Measurements from ENCODE around the gene BCL3.
"Not testable (repeated sequence)": the region's sequence is repeated elsewhere in the genome, so short reads cannot be mapped to it uniquely, and the experiment has no call there.

Gene BCL3

DNA sequence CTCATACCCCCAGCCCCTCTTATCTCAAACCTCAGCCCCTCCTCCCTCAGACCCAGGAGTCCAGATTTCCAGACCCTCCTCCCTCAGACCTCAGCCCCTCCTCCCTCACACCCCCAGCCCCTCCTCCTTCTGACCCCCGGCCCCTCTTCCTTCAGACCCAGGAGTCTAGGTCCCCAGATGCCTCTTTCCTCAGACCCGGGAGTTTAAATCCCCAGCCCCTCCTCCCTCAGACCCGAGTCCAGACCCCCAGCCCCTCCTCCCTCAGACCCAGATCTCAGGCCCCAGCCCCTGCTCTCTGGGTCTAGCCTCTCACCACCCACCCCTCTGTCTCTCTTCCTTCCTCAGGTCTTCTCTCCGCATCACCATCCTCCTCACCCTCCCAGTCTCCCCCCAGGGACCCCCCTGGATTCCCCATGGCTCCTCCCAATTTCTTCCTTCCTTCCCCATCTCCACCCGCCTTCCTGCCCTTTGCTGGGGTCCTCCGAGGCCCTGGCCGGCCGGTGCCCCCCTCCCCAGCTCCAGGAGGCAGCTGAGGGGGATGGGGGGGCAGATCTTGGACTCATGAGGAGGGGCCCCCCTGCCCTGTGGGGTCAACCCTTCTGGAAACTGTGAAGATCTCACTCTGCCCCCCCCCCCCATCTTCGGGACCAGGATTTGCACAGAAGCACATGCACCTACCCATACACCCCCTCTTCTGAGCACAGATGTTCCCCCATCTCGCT, 10.7 kb downstream of the BCL3 start:
- no peak for DNase-seq (ENCODE audit: low read depth)

DNA sequence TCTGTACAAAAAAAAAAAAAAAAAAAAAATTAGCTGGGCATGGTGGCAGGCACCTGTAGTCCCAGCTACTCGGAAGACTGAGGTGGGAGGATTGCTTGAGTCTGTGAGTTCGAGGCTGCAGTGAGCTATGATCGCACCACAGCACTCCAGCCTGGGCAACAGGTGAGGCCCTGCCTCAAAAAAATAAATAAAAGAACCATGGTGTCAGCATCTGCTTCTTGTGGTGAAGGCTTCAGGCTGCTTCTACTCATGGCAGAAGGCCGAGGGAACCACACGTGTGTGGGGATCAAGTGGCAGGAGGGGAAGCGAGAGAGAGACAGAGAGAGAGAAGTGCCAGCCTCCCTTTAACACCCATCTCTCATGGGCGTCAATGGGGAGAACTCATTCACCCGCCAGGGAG, 13.5 kb downstream of the BCL3 start:
- DNase-seq (ENCODE audit: low read depth): no peak

- no peak for DNase-seq (ENCODE audit: low read depth)
Observed at GRCh38 chr19:44765033-44765948, 16.8 kb downstream of the BCL3 start.

- no peak for DNase-seq (ENCODE audit: low read depth)
Observed at GRCh38 chr19:44765949-44766335, 17.4 kb downstream of the BCL3 start.

- no peak for DNase-seq (ENCODE audit: low read depth)
Observed at GRCh38 chr19:44767295-44768180, 19.0 kb downstream of the BCL3 start.

- DNase-seq (ENCODE audit: low read depth): peak; percentile 97
Observed at GRCh38 chr19:44770550-44771257, 22.2 kb downstream of the BCL3 start.

GRCh38 chr19:44772144-44772543, 23.6 kb downstream of the BCL3 start:
- DNase-seq (ENCODE audit: low read depth): not testable (repeated sequence)

- DNase-seq (ENCODE audit: low read depth): no peak
Observed at GRCh38 chr19:44772959-44773358, 24.5 kb downstream of the BCL3 start.

GRCh38 chr19:44775676-44776240, 27.2 kb downstream of the BCL3 start:
- no peak for DNase-seq (ENCODE audit: low read depth)

- no peak for DNase-seq (ENCODE audit: low read depth)
Observed at GRCh38 chr19:44776402-44777096, 28.0 kb downstream of the BCL3 start.

DNA sequence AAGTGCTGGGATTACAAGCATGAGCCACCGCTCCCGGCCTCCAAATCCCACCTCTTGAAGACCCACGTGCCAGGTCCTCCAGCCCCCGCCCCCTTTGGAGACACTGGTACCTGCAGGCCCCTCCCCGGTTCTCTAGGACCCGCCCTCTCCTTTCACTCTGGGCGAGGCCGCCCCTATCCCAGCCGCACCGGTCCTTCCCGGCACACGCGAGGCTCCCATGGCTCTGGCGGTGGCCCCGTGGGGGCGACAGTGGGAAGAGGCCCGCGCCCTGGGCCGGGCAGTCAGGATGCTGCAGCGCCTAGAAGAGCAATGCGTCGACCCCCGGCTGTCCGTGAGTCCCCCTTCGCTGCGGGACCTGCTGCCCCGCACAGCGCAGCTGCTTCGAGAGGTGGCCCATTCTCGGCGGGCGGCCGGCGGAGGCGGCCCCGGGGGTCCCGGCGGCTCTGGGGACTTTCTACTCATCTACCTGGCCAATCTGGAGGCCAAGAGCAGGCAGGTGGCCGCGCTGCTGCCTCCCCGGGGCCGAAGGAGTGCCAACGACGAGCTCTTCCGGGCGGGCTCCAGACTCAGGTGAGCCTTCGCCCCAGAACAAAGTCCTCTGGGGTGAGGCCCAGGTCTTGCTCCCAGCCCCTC, 29.3 kb downstream of the BCL3 start, which contains the start of gene CBLC:
TSS of gene CBLC (plus strand) at position 176 of the 633 bp plus-strand sequence. CDS start at position 218, 42 bp downstream.
- no peak for DNase-seq (ENCODE audit: low read depth)

DNA sequence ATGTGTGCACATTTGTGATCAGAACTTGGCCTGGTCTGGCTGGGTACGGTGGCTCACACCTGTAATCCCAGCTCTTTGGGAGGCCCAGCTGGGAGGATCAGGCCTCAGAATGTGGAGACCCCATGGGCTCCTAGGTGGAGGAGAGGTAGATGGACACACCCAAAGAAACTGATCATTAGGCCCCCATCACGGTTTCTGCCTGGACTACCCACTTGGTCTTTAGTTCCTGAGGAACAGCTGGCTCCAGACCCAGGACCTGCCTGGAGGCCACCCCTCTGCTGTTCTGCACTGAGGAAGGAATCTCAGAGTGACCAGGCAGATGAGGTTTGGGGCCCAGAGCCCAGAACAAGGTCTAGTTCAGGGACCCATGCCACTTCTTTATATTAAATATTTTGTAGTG, 30.6 kb downstream of the BCL3 start:
- no peak for DNase-seq (ENCODE audit: low read depth)

GRCh38 chr19:44781694-44782093, 33.2 kb downstream of the BCL3 start:
- DNase-seq (ENCODE audit: low read depth): not testable (repeated sequence)

DNA sequence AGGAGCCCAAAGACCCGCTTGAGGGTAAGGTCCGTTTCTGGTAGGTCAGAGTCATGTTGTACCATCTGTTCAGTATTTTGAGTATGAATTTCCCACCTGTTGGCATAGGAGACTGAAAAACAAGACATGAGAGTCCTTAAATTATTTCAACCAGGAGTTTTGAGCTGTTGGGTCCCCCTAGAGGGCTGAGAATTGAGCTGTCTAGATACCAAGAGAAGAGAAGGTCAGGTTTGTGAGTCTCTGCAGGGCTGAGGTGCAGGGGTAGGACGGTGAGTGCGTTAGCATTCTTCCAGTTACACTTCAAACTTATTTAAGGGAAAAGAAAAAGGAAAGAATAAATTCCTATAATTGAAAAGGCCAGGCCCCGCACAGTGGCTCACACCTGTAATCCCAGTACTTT, 34.2 kb downstream of the BCL3 start:
- DNase-seq (ENCODE audit: low read depth): no peak

- no peak for DNase-seq (ENCODE audit: low read depth)
Observed at GRCh38 chr19:44783545-44783944, 35.0 kb downstream of the BCL3 start.

GRCh38 chr19:44785271-44785670, 36.8 kb downstream of the BCL3 start:
- DNase-seq (ENCODE audit: low read depth): no peak

DNA sequence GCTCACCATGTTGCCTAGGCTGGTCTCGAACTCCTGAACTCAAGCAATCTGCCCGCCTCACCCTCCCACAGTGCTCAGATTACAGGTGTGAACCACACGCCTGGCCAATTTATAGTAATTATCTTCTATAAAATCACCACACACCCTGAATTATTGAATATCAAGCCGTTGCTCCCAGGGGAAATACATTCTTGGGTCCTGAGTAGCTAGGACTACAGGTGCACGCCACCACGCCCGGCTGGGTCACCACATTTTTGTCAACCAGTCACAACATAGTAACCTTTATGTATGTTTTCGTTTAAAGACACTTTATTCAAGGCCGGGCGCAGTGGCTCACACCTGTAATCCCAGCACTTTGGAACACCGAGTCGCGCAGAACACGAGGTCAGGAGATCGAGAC, 37.5 kb downstream of the BCL3 start:
- DNase-seq (ENCODE audit: low read depth): no peak

GRCh38 chr19:44788971-44789370, 40.5 kb downstream of the BCL3 start:
- no peak for DNase-seq (ENCODE audit: low read depth)

- no peak for DNase-seq (ENCODE audit: low read depth)
Observed at GRCh38 chr19:44789943-44790483, 41.5 kb downstream of the BCL3 start.

DNA sequence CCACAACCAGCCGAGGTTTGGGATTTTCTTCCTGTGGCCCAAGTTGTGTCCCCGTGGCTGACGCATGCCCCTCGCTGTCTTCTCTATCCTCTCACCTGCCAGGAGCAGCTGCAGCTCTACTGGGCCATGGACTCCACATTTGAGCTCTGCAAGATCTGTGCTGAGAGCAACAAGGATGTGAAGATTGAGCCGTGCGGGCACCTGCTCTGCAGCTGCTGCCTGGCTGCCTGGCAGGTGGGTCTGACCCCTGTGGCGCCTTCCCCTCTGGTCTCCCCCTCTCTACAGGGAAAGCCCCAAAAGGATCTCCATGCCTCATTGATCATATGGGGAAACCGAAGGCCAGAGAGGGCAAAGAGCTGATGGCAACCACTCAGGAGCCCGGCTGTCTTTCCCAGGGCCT, 43.8 kb downstream of the BCL3 start:
- DNase-seq (ENCODE audit: low read depth): no peak
